HCT116 (cell line): ENCODE results near the gene PLXNB3. TPM values are rescaled to one million over a fixed set of nuclear protein-coding genes. Genes with fewer than 3 reads are reported as not detected.

Experiments
- ATAC-seq: fragments of 200-7000 bp; cut with Tn5 transposase; 2 replicates; pipeline ENCODE4 v1.9.1; 2020; ENCODE audit warnings: mild to moderate bottlenecking, moderate library complexity
- BruUV-seq: library from RNA; stranded (reverse); fragments of 400-500 nt; replicated peaks from 2 replicates; lab custom pipeline; 2021; lab: Mats Ljungman, UMichigan
- CTCF ChIA-PET: fragments of 300-600 bp; sonication (Branson Sonifier 250); formaldehyde crosslinking; loops from one replicate; lab custom pipeline; 2021; ENCODE audit warnings: antibody characterized with exemption; lab: Charles Lee
- POLR2A ChIA-PET: fragments of 300-600, 350-600 bp; sonication (Branson Sonifier 250); formaldehyde crosslinking; loops from one replicate; lab custom pipeline; 2021; ENCODE audit warnings: antibody characterized with exemption; lab: Charles Lee
- RAD21 ChIA-PET, 2 experiments: fragments of 300-600 bp; sonication (Branson Sonifier 250); formaldehyde crosslinking; loops; one replicate each; lab custom pipeline; 2023; ENCODE audit warnings: low total read pairs in 2 of 2; ENCODE audit not compliant: uncharacterized antibody in 2 of 2, unreplicated experiment in 2 of 2, low non-redundant PET in 1 of 2; lab: Charles Lee
- DNase-seq: peaks from one replicate; pipeline ENCODE4 v3.0.0-alpha.2; 2010; ENCODE audit warnings: low read depth, low spot score
- H2AFZ ChIP-seq: fragments of 200-600 bp; shearing (Covaris generic), sonication (generic); 2 replicates; pipeline ENCODE4 v1.6.1; 2017; ENCODE audit warnings: low read depth, mixed run types, mixed read lengths, antibody characterized with exemption, low read length; ENCODE audit not compliant: poor library complexity, severe bottlenecking
- H3K27ac ChIP-seq: 2 replicates; pipeline ENCODE4 v1.5.1; 2012; ENCODE audit warnings: low read depth, low read length
- H3K27me3 ChIP-seq: fragments of 200-600 bp; sonication (generic); 2 replicates; pipeline ENCODE4 v1.6.1; 2016; ENCODE audit warnings: mixed run types, low read length, mixed read lengths; ENCODE audit not compliant: insufficient read depth
- H3K36me3 ChIP-seq, 2 experiments: fragments of 200-500 bp in 1 of 2; fragments of 200-600 bp in 1 of 2; sonication (Bioruptor generic) in 1 of 2; sonication (generic) in 1 of 2; 2 replicates each; pipeline versions ENCODE4 v1.5.1 to v1.6.1; 2014 to 2016; ENCODE audit warnings: low read length in 2 of 2, inconsistent platforms in 1 of 2, mixed read lengths in 1 of 2, mixed run types in 1 of 2; ENCODE audit not compliant: insufficient read depth in 2 of 2, control insufficient read depth in 1 of 2
- H3K4me1 ChIP-seq, 2 experiments: fragments of 200-600 bp in 1 of 2; sonication (generic) in 1 of 2; 2 replicates each; pipeline versions ENCODE4 v1.5.1 to v1.6.1; 2012 to 2017; ENCODE audit warnings: low read length in 2 of 2, inconsistent platforms in 1 of 2, mild to moderate bottlenecking in 1 of 2, mixed read lengths in 1 of 2, mixed run types in 1 of 2, moderate library complexity in 1 of 2; ENCODE audit not compliant: insufficient read depth in 2 of 2, control insufficient read depth in 1 of 2
- H3K4me2 ChIP-seq: fragments of 200-600 bp; sonication (generic); 2 replicates; pipeline ENCODE4 v1.6.1; 2017; ENCODE audit warnings: mixed run types, low read length, mixed read lengths
- H3K4me3 ChIP-seq, 2 experiments: fragments of 200-600 bp in 1 of 2; sonication (generic) in 1 of 2; replicated peaks in 1 of 2; 2 replicates each; pipeline ENCODE4 v1.5.1; 2011 to 2016; ENCODE audit warnings: low read length in 2 of 2, control low read depth in 1 of 2, low read depth in 1 of 2, mild to moderate bottlenecking in 1 of 2, mixed read lengths in 1 of 2, mixed run types in 1 of 2
- H3K79me2 ChIP-seq: fragments of 200-600 bp; sonication (generic); 2 replicates; pipeline ENCODE4 v1.6.1; 2017; ENCODE audit warnings: mild to moderate bottlenecking, mixed run types, low read length, moderate library complexity, mixed read lengths; ENCODE audit not compliant: insufficient read depth
- H3K9ac ChIP-seq: fragments of 200-600 bp; sonication (generic); 2 replicates; pipeline ENCODE4 v1.6.1; 2016; ENCODE audit warnings: low read length, mixed read lengths
- H3K9me2 ChIP-seq: fragments of 200-600 bp; sonication (generic), shearing (Covaris generic); 2 replicates; pipeline ENCODE4 v1.6.1; 2017; ENCODE audit warnings: mixed run types, mild to moderate bottlenecking, moderate library complexity; ENCODE audit not compliant: insufficient read depth
- H3K9me3 ChIP-seq, 2 experiments: fragments of 200-500 bp in 1 of 2; fragments of 200-600 bp in 1 of 2; sonication (Bioruptor generic) in 1 of 2; sonication (generic) in 1 of 2; 2 replicates each; pipeline ENCODE4 v1.6.1; 2014 to 2017; ENCODE audit warnings: low read length in 2 of 2, mixed read lengths in 2 of 2, inconsistent platforms in 1 of 2, low read depth in 1 of 2, mild to moderate bottlenecking in 1 of 2, mixed run types in 1 of 2, moderate library complexity in 1 of 2; ENCODE audit not compliant: control insufficient read depth in 1 of 2, insufficient read depth in 1 of 2
- H4K20me1 ChIP-seq: fragments of 200-600 bp; sonication (generic), shearing (Covaris generic); 2 replicates; pipeline ENCODE4 v1.6.1; 2017; ENCODE audit warnings: mixed run types, mild to moderate bottlenecking, moderate library complexity; ENCODE audit not compliant: insufficient read depth
- ATF3 ChIP-seq: IDR thresholded peaks from 2 replicates; pipeline ENCODE4 v1.6.1; 2012
- CEBPB ChIP-seq: IDR thresholded peaks from 2 replicates; pipeline ENCODE4 v1.6.1; 2012; ENCODE audit warnings: low read depth
- CTCF ChIP-seq, 3 experiments: fragments of 200-600 bp in 1 of 3; sonication (generic) in 1 of 3; IDR thresholded peaks in 2 of 3; conservative IDR thresholded peaks in 1 of 3; 2 replicates each; pipeline ENCODE4 v1.5.1; 2012 to 2017; ENCODE audit warnings: low read depth in 2 of 3, low read length in 2 of 3, antibody characterized with exemption in 1 of 3, borderline replicate concordance in 1 of 3, control low read depth in 1 of 3, mild to moderate bottlenecking in 1 of 3, mixed read lengths in 1 of 3, mixed run types in 1 of 3, moderate library complexity in 1 of 3; ENCODE audit not compliant: insufficient read depth in 1 of 3
- FOSL1 ChIP-seq: IDR thresholded peaks from 2 replicates; pipeline ENCODE4 v1.6.1; 2012; ENCODE audit warnings: low read depth
- POLR2AphosphoS5 ChIP-seq: IDR thresholded peaks from 2 replicates; pipeline ENCODE4 v1.6.1; 2011; ENCODE audit warnings: mild to moderate bottlenecking, low read depth, low read length, moderate library complexity
- TCF7L2 ChIP-seq: IDR thresholded peaks from 2 replicates; pipeline ENCODE4 v1.7.0; 2011; ENCODE audit warnings: borderline replicate concordance, inconsistent platforms; ENCODE audit not compliant: insufficient read depth, insufficient read length; ENCODE audit errors: extremely low read depth
- YY1 ChIP-seq: IDR thresholded peaks from 2 replicates; pipeline ENCODE4 v1.6.1; 2011; ENCODE audit warnings: low read length, low read depth, moderate library complexity, mild to moderate bottlenecking; ENCODE audit not compliant: insufficient replicate concordance; ENCODE audit errors: extremely low read depth
- ZBTB33 ChIP-seq: IDR thresholded peaks from 2 replicates; pipeline ENCODE4 v1.6.1; 2011; ENCODE audit warnings: mild to moderate bottlenecking, low read length, moderate library complexity; ENCODE audit not compliant: insufficient replicate concordance; ENCODE audit errors: extremely low read depth
- ZFX ChIP-seq: fragments of 450-650 bp; IDR thresholded peaks from 2 replicates; pipeline ENCODE4 v1.6.1; 2017
- intact Hi-C: fragments of 100-400 bp; cut with micrococcal nuclease; formaldehyde crosslinking; loops from 2 replicates; pipeline ENCODE4 v1.10.0; 2022
- total RNA-seq: library from RNA; stranded (reverse); gene quantifications from one replicate; pipeline ENCODE4 v1.2.1, GENCODE V29; 2021; ENCODE audit not compliant: unreplicated experiment

The PLXNB3 gene
- total RNA-seq, 1 experiment from 2014 or later = 4.8 TPM

- no peaks in the 10 kb centered on the region for H3K9me3 ChIP-seq
- H4K20me1 ChIP-seq = no peaks in the 10 kb centered on the region
- no peak within 1 kb of the TSS for H2AFZ ChIP-seq
- H3K9ac ChIP-seq = peak within 1 kb of the TSS; percentile 84
- H3K36me3 ChIP-seq = peaks cover 0 to 6% of the 10 kb centered on the region in 2 experiments; a peak in 1 of 4 replicates
- peak within 1 kb of the TSS; percentile 80 for H3K27ac ChIP-seq
- no peaks in the 10 kb centered on the region for H3K27me3 ChIP-seq
- DNase-seq = peak; percentile 78
- TF ChIP-seq POLR2AphosphoS5 = peak; percentile 70
- TF ChIP-seq ATF3 = no peak
- TF ChIP-seq TCF7L2 = peak; percentile 26
- TF ChIP-seq FOSL1 = no peak
- peak; percentile 90 for TF ChIP-seq YY1
- no peak for TF ChIP-seq CTCF (IDR thresholded peaks at IDR 0.05 in 2 of 3, conservative IDR thresholded peaks at IDR 0.05 in 1 of 3; ENCODE audit: borderline replicate concordance in 1 of 3, insufficient read depth in 1 of 3, low read depth in 2 of 3, low read length in 2 of 3)
- TF ChIP-seq ZBTB33 = peak; percentile 92
- peak; percentile 67; the same call in 1 of the 2 replicates for TF ChIP-seq ZFX
- no peak for TF ChIP-seq CEBPB
- TF ChIP-seq, all 23 proteins: peak for 5
- POLR2A ChIA-PET = interaction anchor here (0.7 to 1.3 kb wide), 4 partner anchors 10 to 151 kb away, joined by 3 to 7 read pairs (median 4); partner anchors contain the start of gene ARHGAP4
- BruUV-seq = no TSS peak
- peak within 1 kb of the TSS; percentile 86 for H3K4me2 ChIP-seq
- H3K79me2 ChIP-seq = peaks cover 46% of the 10 kb centered on the region
- peaks cover 0 to 17% of the 10 kb centered on the region in 2 experiments; a peak in 2 of 4 replicates for H3K4me1 ChIP-seq
- CTCF ChIA-PET = interaction anchor here (1.5 kb wide), 1 partner anchor 15 kb away, joined by 4 read pairs; no protein-coding TSS in a partner anchor
- H3K4me3 ChIP-seq = peak within 1 kb of the TSS; percentile 76 to 77
- intact Hi-C loops = no loop called here
- RAD21 ChIA-PET = interaction anchor here in 1 of 2 experiments (1.0 kb wide), 1 partner anchor 90 kb away, joined by 3 read pairs; no protein-coding TSS in a partner anchor
- H3K9me2 ChIP-seq = no peaks in the 10 kb centered on the region
- peak; percentile 89 for ATAC-seq
Observed at GRCh38 chrX:153794018-153794896, 30.2 kb downstream of the PLXNB3 start, which contains the start of the genes IDH3G and SSR4. TSS of gene IDH3G (minus strand) at chrX:153794375. CDS start at chrX:153794326, 49 bp downstream. TSS of gene SSR4 (plus strand) at chrX:153794668. CDS start at chrX:153794688, 20 bp downstream.
